ENCODE results near the gene PROZ. TPM values are rescaled to one million over a fixed set of nuclear protein-coding genes. Genes with fewer than 3 reads are reported as not detected.
"Not testable (repeated sequence)": the region's sequence is repeated elsewhere in the genome, so short reads cannot be mapped to it uniquely, and the experiment has no call there.

Gene PROZ
- total RNA-seq, 2 donors from 2014 or later = 0.40 to 0.84 TPM

DNA sequence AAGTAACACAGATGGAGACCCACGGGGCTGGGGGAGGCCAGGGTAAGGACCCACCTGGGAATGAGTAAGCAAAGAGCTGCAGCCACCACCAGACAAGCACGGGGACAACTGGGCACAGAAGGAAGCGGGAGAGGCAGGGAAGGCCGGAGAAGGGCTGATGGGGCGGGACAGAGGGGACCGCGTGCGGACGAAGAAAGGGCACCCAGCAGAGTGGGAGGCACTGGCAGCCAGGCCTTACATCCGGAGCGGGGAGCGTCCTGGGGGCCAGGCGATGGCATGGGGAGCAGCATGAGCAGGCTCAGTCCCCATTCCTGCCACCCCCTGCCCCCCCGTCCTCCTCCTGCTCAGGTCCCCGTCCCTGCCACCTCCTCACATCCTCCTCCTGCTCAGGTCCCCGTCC is 3.0 kb downstream of the PROZ start:
- no peak overlapping the region for H3K27ac ChIP-seq (ENCODE audit: low read depth, low read length)
- no peaks in the 10 kb centered on the region for H3K27me3 ChIP-seq (ENCODE audit: control insufficient read depth, insufficient read depth, low read length, poor library complexity, severe bottlenecking)
- H3K9me3 Mint-ChIP-seq = no peaks in the 10 kb centered on the region
- WGBS, 2 experiments (ENCODE audit: insufficient coverage in 1 of 2, insufficient read length in 1 of 2) = 67 to 78% methylated on average over 10 to 16 of the region's 16 CpGs
- peak; percentile 42 for DNase-seq
- H3K36me3 ChIP-seq (ENCODE audit: control insufficient read depth, insufficient read depth, low read length) = no peaks in the 10 kb centered on the region
- TF ChIP-seq, protein P1, sequence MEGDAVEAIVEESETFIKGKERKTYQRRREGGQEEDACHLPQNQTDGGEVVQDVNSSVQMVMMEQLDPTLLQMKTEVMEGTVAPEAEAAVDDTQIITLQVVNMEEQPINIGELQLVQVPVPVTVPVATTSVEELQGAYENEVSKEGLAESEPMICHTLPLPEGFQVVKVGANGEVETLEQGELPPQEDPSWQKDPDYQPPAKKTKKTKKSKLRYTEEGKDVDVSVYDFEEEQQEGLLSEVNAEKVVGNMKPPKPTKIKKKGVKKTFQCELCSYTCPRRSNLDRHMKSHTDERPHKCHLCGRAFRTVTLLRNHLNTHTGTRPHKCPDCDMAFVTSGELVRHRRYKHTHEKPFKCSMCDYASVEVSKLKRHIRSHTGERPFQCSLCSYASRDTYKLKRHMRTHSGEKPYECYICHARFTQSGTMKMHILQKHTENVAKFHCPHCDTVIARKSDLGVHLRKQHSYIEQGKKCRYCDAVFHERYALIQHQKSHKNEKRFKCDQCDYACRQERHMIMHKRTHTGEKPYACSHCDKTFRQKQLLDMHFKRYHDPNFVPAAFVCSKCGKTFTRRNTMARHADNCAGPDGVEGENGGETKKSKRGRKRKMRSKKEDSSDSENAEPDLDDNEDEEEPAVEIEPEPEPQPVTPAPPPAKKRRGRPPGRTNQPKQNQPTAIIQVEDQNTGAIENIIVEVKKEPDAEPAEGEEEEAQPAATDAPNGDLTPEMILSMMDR (conservative IDR thresholded peaks at IDR 0.05) = no peak
- H3K27me3 Mint-ChIP-seq (ENCODE audit: insufficient read depth) = no peaks in the 10 kb centered on the region
- peaks cover 20% of the 10 kb centered on the region for H3K4me1 ChIP-seq (ENCODE audit: control insufficient read depth, insufficient read depth, low read length)
- no peak overlapping the region for H3K4me3 Mint-ChIP-seq
- peaks cover 15% of the 10 kb centered on the region for H3K36me3 Mint-ChIP-seq (ENCODE audit: low read depth)
- peaks cover 2% of the 10 kb centered on the region for H3K9me3 ChIP-seq (ENCODE audit: control insufficient read depth, low read length)
- H3K9ac ChIP-seq (ENCODE audit: extremely low read depth, low read length, poor library complexity, severe bottlenecking) = no peak overlapping the region
- H3K4me3 ChIP-seq (ENCODE audit: low read length) = no peak overlapping the region
- peaks cover 45% of the 10 kb centered on the region for H3K4me1 Mint-ChIP-seq
- H3K27ac Mint-ChIP-seq = no peak overlapping the region

DNA sequence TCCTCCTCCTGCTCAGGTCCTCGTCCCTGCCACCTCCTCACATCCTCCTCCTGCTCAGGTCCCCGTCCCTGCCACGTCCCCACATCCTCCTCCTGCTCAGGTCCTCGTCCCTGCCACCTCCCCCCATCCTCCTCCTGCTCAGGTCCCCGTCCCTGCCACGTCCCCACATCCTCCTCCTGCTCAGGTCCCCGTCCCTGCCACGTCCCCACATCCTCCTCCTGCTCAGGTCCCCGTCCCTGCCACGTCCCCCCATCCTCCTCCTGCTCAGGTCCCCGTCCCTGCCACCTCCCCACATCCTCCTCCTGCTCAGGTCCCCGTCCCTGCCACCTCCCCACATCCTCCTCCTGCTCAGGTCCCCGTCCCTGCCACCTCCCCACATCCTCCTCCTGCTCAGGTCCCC is 3.5 kb downstream of the PROZ start:
- not testable (repeated sequence) for H3K27me3 ChIP-seq (ENCODE audit: control insufficient read depth, insufficient read depth, low read length, poor library complexity, severe bottlenecking); H3K36me3 ChIP-seq (ENCODE audit: control insufficient read depth, insufficient read depth, low read length); H3K9me3 ChIP-seq (ENCODE audit: control insufficient read depth, low read length); H3K27ac Mint-ChIP-seq; H3K9ac ChIP-seq (ENCODE audit: extremely low read depth, low read length, poor library complexity, severe bottlenecking); H3K4me3 ChIP-seq (ENCODE audit: low read length); DNase-seq; H3K4me3 Mint-ChIP-seq; H3K9me3 Mint-ChIP-seq; H3K27me3 Mint-ChIP-seq (ENCODE audit: insufficient read depth); H3K27ac ChIP-seq (ENCODE audit: low read depth, low read length)
- 82% methylated on average over 3 of the region's 13 CpGs; no CpG with 5 or more reads in 1 of the 2 experiments for WGBS, 2 experiments (ENCODE audit: insufficient coverage in 1 of 2, insufficient read length in 1 of 2)
- Mint-ChIP-seq H3K4me1 (peaks cover 43% of the 10 kb centered on the region), H3K36me3 (ENCODE audit: low read depth) (peaks cover 17% of the 10 kb centered on the region)
- peaks cover 20% of the 10 kb centered on the region for H3K4me1 ChIP-seq (ENCODE audit: control insufficient read depth, insufficient read depth, low read length)

DNA sequence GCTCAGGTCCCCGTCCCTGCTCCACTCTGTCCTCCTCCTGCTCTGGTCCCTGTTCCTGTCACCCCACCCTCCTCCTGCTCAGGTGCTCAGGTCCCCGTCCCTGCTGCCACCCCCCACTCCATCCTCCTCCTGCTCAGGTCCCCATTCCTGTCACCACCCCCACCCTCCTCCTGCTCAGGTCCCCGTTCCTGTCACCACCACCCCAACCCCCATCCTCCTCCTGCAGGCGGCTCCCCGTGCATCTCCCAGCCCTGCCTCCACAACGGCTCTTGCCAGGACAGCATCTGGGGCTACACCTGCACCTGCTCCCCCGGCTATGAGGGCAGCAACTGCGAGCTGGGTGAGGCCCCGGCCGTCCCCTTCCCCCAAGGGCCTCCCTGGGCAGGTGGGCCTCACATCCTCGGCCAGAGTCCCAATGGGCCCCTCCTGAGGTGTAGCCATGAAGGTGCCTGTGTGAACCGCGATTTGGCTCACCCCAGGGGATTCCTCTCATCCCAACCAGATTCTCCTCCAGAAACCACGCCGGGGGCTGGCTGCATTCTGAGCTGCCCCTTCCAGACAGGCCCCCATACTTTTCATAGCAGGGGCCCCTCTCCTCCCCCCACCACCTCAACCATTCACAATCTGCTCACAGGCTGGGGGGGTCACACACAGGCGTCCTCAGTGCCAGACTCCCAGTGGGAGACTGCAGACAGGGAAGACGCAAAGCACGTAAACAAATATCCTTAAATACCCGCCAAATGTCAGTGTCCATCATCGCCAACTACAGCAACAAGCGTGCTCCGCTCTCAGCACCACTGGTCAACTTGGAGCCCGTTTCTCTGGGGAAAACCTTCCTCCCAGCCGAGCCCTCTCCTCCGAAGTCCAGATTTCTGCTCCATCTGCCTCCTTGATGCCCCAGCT is 4.6 kb downstream of the PROZ start:
- DNase-seq = peak; percentile 66
- Mint-ChIP-seq H3K9me3 (peaks cover 9% of the 10 kb centered on the region), H3K4me1 (peaks cover 35% of the 10 kb centered on the region), H3K36me3 (ENCODE audit: low read depth) (peaks cover 26% of the 10 kb centered on the region), H3K27ac (peak overlapping the region; percentile 61), H3K4me3 (no peak overlapping the region), H3K27me3 (ENCODE audit: insufficient read depth) (no peaks in the 10 kb centered on the region)
- TF ChIP-seq, protein P1 (conservative IDR thresholded peaks at IDR 0.05) = no peak
- H3K4me3 ChIP-seq (ENCODE audit: low read length) = no peak overlapping the region
- H3K27ac ChIP-seq (ENCODE audit: low read depth, low read length) = no peak overlapping the region
- peaks cover 20% of the 10 kb centered on the region for H3K4me1 ChIP-seq (ENCODE audit: control insufficient read depth, insufficient read depth, low read length)
- no peaks in the 10 kb centered on the region for H3K27me3 ChIP-seq (ENCODE audit: control insufficient read depth, insufficient read depth, low read length, poor library complexity, severe bottlenecking)
- no peak overlapping the region for H3K9ac ChIP-seq (ENCODE audit: extremely low read depth, low read length, poor library complexity, severe bottlenecking)
- peaks cover 9% of the 10 kb centered on the region for H3K9me3 ChIP-seq (ENCODE audit: control insufficient read depth, low read length)
- H3K36me3 ChIP-seq (ENCODE audit: control insufficient read depth, insufficient read depth, low read length) = peaks cover 9% of the 10 kb centered on the region
- 68 to 90% methylated on average over 10 to 25 of the region's 25 CpGs for WGBS, 2 experiments (ENCODE audit: insufficient coverage in 1 of 2, insufficient read length in 1 of 2)

Data from endodermal cell (in vitro differentiated cells).